Liver (tissue), 9 donors: ENCODE data around the gene FBXL13. TPM values are rescaled to one million over a fixed set of nuclear protein-coding genes. Genes with fewer than 3 reads are reported as not detected.

Experiments used
- DNase-seq: peaks from one replicate; pipeline ENCODE4 v3.0.0-alpha.2; 2017; ENCODE audit warnings: low spot score
- H3K27ac ChIP-seq, 2 donors: one replicate each; pipeline ENCODE4 v1.7.0; 2013; ENCODE audit warnings: inconsistent platforms in 2 of 2, low read length in 2 of 2, control low read depth in 1 of 2, low read depth in 1 of 2, mild to moderate bottlenecking in 1 of 2
- H3K27me3 ChIP-seq, 4 donors: one replicate each; pipeline versions ENCODE4 v1.6.1 to v1.7.0; 2013; ENCODE audit warnings: low read length in 3 of 4, inconsistent platforms in 1 of 4, mild to moderate bottlenecking in 1 of 4, moderate library complexity in 1 of 4; ENCODE audit not compliant: control insufficient read depth in 4 of 4, insufficient read depth in 4 of 4
- H3K36me3 ChIP-seq, 4 donors: one replicate each; pipeline versions ENCODE4 v1.6.1 to v1.7.0; 2013; ENCODE audit warnings: low read length in 3 of 4, mild to moderate bottlenecking in 3 of 4, low read depth in 1 of 4, moderate library complexity in 1 of 4; ENCODE audit not compliant: control insufficient read depth in 4 of 4, insufficient read depth in 3 of 4
- H3K4me1 ChIP-seq, 4 donors: one replicate each; pipeline versions ENCODE4 v1.6.1 to v1.7.0; 2013; ENCODE audit warnings: low read length in 3 of 4, mild to moderate bottlenecking in 3 of 4, moderate library complexity in 1 of 4; ENCODE audit not compliant: control insufficient read depth in 4 of 4, insufficient read depth in 4 of 4
- H3K4me3 ChIP-seq, 3 donors: one replicate each; pipeline versions ENCODE4 v1.6.1 to v1.7.0; 2013; ENCODE audit warnings: low read length in 3 of 3, control low read depth in 1 of 3, low read depth in 1 of 3, mild to moderate bottlenecking in 1 of 3
- H3K9ac ChIP-seq, 2 donors: one replicate each; pipeline ENCODE4 v1.7.0; 2013; ENCODE audit warnings: low read length in 2 of 2, mild to moderate bottlenecking in 2 of 2, moderate library complexity in 2 of 2, control low read depth in 1 of 2, low read depth in 1 of 2
- H3K9me3 ChIP-seq, 4 donors: one replicate each; pipeline versions ENCODE4 v1.6.1 to v1.7.0; 2013; ENCODE audit warnings: low read length in 3 of 4; ENCODE audit not compliant: control insufficient read depth in 4 of 4
- CTCF ChIP-seq: fragments of 150-350 bp; IDR thresholded peaks from 2 replicates; pipeline ENCODE4 v1.5.1; 2017; ENCODE audit warnings: improper control_type of control experiment, low read depth, low read length; ENCODE audit not compliant: missing input control
- EGR1 ChIP-seq, 2 donors: IDR thresholded peaks; 2 replicates each; pipeline ENCODE4 v1.6.1; 2016 to 2018; ENCODE audit warnings: antibody characterized with exemption in 2 of 2, low read depth in 2 of 2
- FOXA1 ChIP-seq: IDR thresholded peaks from 2 replicates; pipeline ENCODE4 v1.6.1; 2016; ENCODE audit warnings: antibody characterized with exemption
- FOXA2 ChIP-seq: IDR thresholded peaks from 2 replicates; pipeline ENCODE4 v1.6.1; 2016; ENCODE audit warnings: antibody characterized with exemption
- GABPA ChIP-seq, 2 donors: IDR thresholded peaks in 1 of 2; conservative IDR thresholded peaks in 1 of 2; 2 replicates each; pipeline ENCODE4 v1.6.1; 2016; ENCODE audit warnings: antibody characterized with exemption in 2 of 2, mild to moderate bottlenecking in 1 of 2, moderate library complexity in 1 of 2
- HNF4A ChIP-seq, 2 donors: conservative IDR thresholded peaks; 2 replicates each; pipeline ENCODE4 v1.6.1; 2016; ENCODE audit warnings: antibody characterized with exemption in 2 of 2, mild to moderate bottlenecking in 2 of 2
- HNF4G ChIP-seq: IDR thresholded peaks from 2 replicates; pipeline ENCODE4 v1.6.1; 2016; ENCODE audit warnings: antibody characterized with exemption
- JUND ChIP-seq, 2 donors: IDR thresholded peaks; 2 replicates each; pipeline ENCODE4 v1.6.1; 2016; ENCODE audit warnings: antibody characterized with exemption in 2 of 2
- MAX ChIP-seq: IDR thresholded peaks from 2 replicates; pipeline ENCODE4 v1.6.1; 2016; ENCODE audit warnings: antibody characterized with exemption
- NR2F2 ChIP-seq: IDR thresholded peaks from 2 replicates; pipeline ENCODE4 v1.6.1; 2016; ENCODE audit warnings: antibody characterized with exemption
- RAD21 ChIP-seq, 2 donors: IDR thresholded peaks; 2 replicates each; pipeline ENCODE4 v1.6.1; 2016; ENCODE audit warnings: antibody characterized with exemption in 2 of 2, mild to moderate bottlenecking in 2 of 2
- REST ChIP-seq: IDR thresholded peaks from 2 replicates; pipeline ENCODE4 v1.6.1; 2016; ENCODE audit warnings: antibody characterized with exemption, mild to moderate bottlenecking
- RXRA ChIP-seq, 2 donors: IDR thresholded peaks; 2 replicates each; pipeline ENCODE4 v1.6.1; 2017 to 2018; ENCODE audit warnings: antibody characterized with exemption in 2 of 2, mild to moderate bottlenecking in 1 of 2
- SP1 ChIP-seq: IDR thresholded peaks from 2 replicates; pipeline ENCODE4 v1.6.1; 2018; ENCODE audit warnings: antibody characterized with exemption, mild to moderate bottlenecking
- TAF1 ChIP-seq: conservative IDR thresholded peaks from 2 replicates; pipeline ENCODE4 v1.6.1; 2016; ENCODE audit warnings: antibody characterized with exemption, mild to moderate bottlenecking
- YY1 ChIP-seq: IDR thresholded peaks from 2 replicates; pipeline ENCODE4 v1.6.1; 2016; ENCODE audit warnings: antibody characterized with exemption, mild to moderate bottlenecking
- ZBTB33 ChIP-seq: IDR thresholded peaks from 2 replicates; pipeline ENCODE4 v1.6.1; 2016; ENCODE audit warnings: antibody characterized with exemption
- whole genome bisulfite sequencing: extraction: QIAGEN DNeasy Blood & Tissue Kit; methylation state at CpG from one replicate; pipeline ENCODE4 v1.1.7; 2013; 5-methylcytosine and 5-hydroxymethylcytosine counted together
- polyA plus RNA-seq, 2 donors: library from polyadenylated mRNA; stranded (reverse) in 1 of 2; unstranded in 1 of 2; fragments of 200-250 nt in 1 of 2; fragments of >200 nt in 1 of 2; fragmentation: Nextera tagmentation in 1 of 2; extraction: Ambion mirVana in 1 of 2; gene quantifications; one replicate each; pipeline versions ENCODE4 v1.2.1 to v1.2.3, GENCODE V29; 2013 to 2015
- total RNA-seq, 2 donors: library from RNA; depleted of rRNA; stranded (reverse); fragments of >200 nt; gene quantifications; one replicate each; pipeline ENCODE4 v1.2.3, GENCODE V29; 2014
- donor health status: healthy.
- donor health status: healthy.
- donor health status: healthy.
- donor health status: healthy.
- donor health status: healthy.

The FBXL13 gene
- total and polyA plus RNA-seq, 4 donors, result 0.03 to 0.75 (median 0.70) TPM; not detected in 1

- Histone ChIP-seq H3K9me3 (no peaks in the 10 kb centered on the region), H3K36me3 (no peaks in the 10 kb centered on the region), H3K9ac (no peak overlapping the region), H3K27ac (no peak overlapping the region), H3K4me1 (no peaks in the 10 kb centered on the region), H3K4me3 (no peak overlapping the region), H3K27me3 (no peaks in the 10 kb centered on the region)
- DNase-seq, result no peak
- TF ChIP-seq RXRA (IDR thresholded peaks at IDR 0.05), result no peak
- no peak for TF ChIP-seq HNF4A (conservative IDR thresholded peaks at IDR 0.05)
- no peak for TF ChIP-seq ZBTB33
- no peak for TF ChIP-seq NR2F2
- no peak for TF ChIP-seq RAD21 (IDR thresholded peaks at IDR 0.05)
- no peak for TF ChIP-seq FOXA2
- no peak for TF ChIP-seq EGR1 (IDR thresholded peaks at IDR 0.05; ENCODE audit: low read depth in 2 of 2)
- no peak for TF ChIP-seq HNF4G
- no peak for TF ChIP-seq REST
- TF ChIP-seq SP1, result no peak
- TF ChIP-seq JUND (IDR thresholded peaks at IDR 0.05), result no peak
- no peak for TF ChIP-seq TAF1
- no peak for TF ChIP-seq MAX
- 79% methylated on average over 6 of the region's 6 CpGs for WGBS
Measured at GRCh38 chr7:102883098-102883860, 191.3 kb downstream of the FBXL13 start.

- H3K4me1 ChIP-seq, result no peaks in the 10 kb centered on the region
- H3K4me3 ChIP-seq, result no peak overlapping the region
- H3K27me3 ChIP-seq, result no peaks in the 10 kb centered on the region
- H3K9me3 ChIP-seq, result no peaks in the 10 kb centered on the region
- DNase-seq, result no peak
- WGBS, result 95% methylated on average over 3 of the region's 3 CpGs
- H3K27ac ChIP-seq, result no peak overlapping the region
- H3K9ac ChIP-seq, result no peak overlapping the region
- H3K36me3 ChIP-seq, result no peaks in the 10 kb centered on the region
- no peak for TF ChIP-seq HNF4G
- TF ChIP-seq GABPA (IDR thresholded peaks at IDR 0.05 in 1 of 2, conservative IDR thresholded peaks at IDR 0.05 in 1 of 2), result no peak
- no peak for TF ChIP-seq RAD21 (IDR thresholded peaks at IDR 0.05)
- no peak for TF ChIP-seq CTCF
- TF ChIP-seq FOXA2, result no peak
- no peak for TF ChIP-seq HNF4A (conservative IDR thresholded peaks at IDR 0.05)
- TF ChIP-seq REST, result no peak
- TF ChIP-seq EGR1 (IDR thresholded peaks at IDR 0.05; ENCODE audit: low read depth in 2 of 2), result no peak
- no peak for TF ChIP-seq JUND (IDR thresholded peaks at IDR 0.05)
- no peak for TF ChIP-seq SP1
- no peak for TF ChIP-seq YY1
- TF ChIP-seq FOXA1, result no peak
- TF ChIP-seq RXRA (IDR thresholded peaks at IDR 0.05), result no peak
- no peak for TF ChIP-seq TAF1
- TF ChIP-seq MAX, result no peak
Measured at GRCh38 chr7:102875700-102876295, 198.8 kb downstream of the FBXL13 start.
